Erythroblast (primary cell): Measurements from ENCODE around the gene VEPH1.

Source experiments
- DNase-seq, 2 experiments: peaks; one replicate each; lab custom pipeline; 2025; lab: John Stamatoyannopoulos, UW
- GATA1 ChIP-seq: IDR thresholded peaks from 2 replicates; pipeline ENCODE4 v1.6.1; 2011; ENCODE audit warnings: low read depth, mild to moderate bottlenecking, control low read depth, low read length, moderate library complexity
- POLR2A ChIP-seq: IDR thresholded peaks from 2 replicates; pipeline ENCODE4 v1.6.1; 2011; ENCODE audit warnings: mild to moderate bottlenecking, low read length

VEPH1 gene

GRCh38 chr3:157531771-157532170 is 28.6 kb upstream of the VEPH1 start:
- TF ChIP-seq POLR2A (no peak), GATA1 (no peak)
- no peak for DNase-seq

DNA sequence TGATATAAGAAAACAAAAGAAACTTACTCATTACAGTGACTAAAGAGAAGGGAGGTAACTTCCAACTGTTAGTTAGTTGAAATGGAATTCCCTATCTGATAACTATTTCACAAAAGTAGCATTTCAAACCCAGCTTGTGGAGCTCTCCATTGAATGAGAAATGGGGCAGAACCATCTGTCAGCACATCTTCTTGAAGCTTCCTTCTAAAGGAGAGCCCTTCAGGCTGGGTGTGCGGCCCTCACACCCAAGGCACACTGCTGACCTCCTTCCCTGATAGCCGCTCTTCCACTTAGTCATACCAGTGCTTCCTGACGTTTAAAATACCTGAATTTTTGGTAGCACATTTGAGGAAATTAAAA is 28.1 kb upstream of the VEPH1 start:
- no peak for TF ChIP-seq GATA1
- TF ChIP-seq POLR2A = no peak

GRCh38 chr3:157530637-157531300 is 27.6 kb upstream of the VEPH1 start:
- no peak for TF ChIP-seq POLR2A
- no peak for TF ChIP-seq GATA1
- no peak for DNase-seq

More for the DNA sequence above, 28.1 kb upstream of the VEPH1 start:
- DNase-seq = no peak

DNA sequence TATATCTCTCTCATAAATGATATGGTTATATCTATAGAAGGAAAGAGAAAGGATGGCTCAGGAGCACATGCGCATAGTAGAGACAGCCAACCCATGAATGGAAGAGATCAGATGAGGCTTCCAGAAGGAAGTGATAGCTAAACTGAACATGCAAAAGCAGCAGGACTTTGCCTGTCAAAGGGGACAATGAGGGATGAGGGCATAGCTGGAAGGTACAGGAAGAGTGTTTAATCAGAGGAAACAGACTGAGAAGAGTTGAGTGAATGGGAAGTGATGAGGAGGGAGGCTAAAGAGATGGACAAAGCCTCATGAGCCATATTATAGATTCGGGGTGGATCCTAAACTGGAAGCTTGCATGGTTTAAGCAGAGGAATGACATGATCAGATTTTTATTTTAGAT is 26.5 kb upstream of the VEPH1 start:
- no peak for DNase-seq
- TF ChIP-seq POLR2A (no peak), GATA1 (no peak)

DNA sequence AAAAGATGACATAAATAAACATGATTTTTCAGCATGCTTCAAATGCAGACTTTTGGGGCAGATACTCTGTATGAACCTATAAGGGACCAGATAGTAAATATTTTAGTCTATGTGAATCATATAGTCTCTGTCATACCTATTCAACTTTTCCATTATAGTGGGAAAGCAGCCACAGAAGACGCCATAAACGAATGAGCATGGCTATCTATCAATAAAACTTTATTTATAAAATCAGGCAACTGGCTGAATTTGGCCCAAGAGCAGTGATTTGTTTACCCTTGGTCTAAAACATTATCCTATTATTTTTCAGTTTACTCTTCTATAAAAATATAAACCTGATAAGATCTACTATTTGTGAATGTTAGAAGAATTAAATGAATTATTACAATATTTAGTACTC is 25.9 kb upstream of the VEPH1 start:
- DNase-seq = no peak
- TF ChIP-seq GATA1 (no peak), POLR2A (no peak)

- no peak for DNase-seq
- TF ChIP-seq GATA1 = no peak
- TF ChIP-seq POLR2A = no peak
Observed at GRCh38 chr3:157527131-157527881, 24.1 kb upstream of the VEPH1 start.

DNA sequence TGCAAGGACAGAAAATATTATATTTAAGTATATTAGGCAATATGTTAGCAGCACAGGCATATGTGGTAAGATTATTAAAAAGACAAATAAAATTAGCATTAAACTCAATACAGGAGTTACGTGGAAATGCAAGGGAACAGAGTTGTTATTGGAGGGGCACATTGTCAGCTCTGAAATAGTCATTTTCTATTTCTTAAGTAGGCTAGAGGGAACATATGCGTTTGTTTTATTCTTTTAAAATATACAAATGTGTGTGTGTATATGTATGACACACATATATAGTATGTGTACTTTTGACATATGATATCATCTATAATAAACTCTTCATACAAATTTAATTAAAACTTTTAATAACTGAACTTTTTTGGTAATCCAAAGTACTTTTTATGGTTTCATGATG is 22.8 kb upstream of the VEPH1 start:
- no peak for DNase-seq
- TF ChIP-seq POLR2A (no peak), GATA1 (no peak)

DNA sequence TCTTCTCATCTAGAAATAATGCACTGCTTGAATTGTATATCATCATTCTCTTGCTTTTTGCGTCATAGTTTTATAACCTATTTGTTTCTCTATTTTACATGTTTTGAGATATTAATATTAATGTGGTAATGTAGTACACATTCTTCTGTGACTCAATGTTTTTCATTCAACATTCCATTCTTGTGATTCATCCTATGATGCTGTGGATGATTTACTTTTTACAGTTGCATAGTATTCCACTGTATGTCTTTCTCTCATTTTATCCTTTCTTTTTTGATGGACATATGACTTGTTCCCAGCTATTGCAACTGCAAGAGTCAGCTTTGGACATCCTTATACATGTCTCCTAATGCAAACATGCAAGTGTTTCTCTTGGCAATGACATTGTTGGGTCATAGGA is 20.6 kb upstream of the VEPH1 start:
- no peak for DNase-seq
- no peak for TF ChIP-seq GATA1
- no peak for TF ChIP-seq POLR2A

DNA sequence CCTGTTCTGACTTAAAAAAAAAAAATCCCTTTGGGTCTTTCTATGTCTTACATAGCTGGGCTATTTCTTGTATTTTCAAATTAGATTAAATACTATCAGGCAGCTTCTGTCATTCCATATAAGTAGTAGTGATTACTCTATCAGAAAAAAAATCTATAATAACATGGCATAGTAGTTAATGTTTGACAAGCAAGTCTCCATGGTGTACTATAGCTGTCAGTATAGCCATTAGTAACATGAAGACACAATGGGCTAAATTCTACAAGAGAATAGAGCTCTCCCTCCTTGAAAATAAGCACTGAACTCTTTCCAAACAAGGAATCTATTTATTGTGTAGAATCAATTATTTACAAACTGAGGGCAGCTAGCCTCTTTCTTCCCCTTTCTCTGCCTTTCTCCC is 19.4 kb upstream of the VEPH1 start:
- TF ChIP-seq POLR2A (no peak), GATA1 (no peak)
- DNase-seq = no peak

GRCh38 chr3:157520485-157521150 is 17.4 kb upstream of the VEPH1 start:
- TF ChIP-seq GATA1 = no peak
- TF ChIP-seq POLR2A = no peak
- no peak for DNase-seq

DNA sequence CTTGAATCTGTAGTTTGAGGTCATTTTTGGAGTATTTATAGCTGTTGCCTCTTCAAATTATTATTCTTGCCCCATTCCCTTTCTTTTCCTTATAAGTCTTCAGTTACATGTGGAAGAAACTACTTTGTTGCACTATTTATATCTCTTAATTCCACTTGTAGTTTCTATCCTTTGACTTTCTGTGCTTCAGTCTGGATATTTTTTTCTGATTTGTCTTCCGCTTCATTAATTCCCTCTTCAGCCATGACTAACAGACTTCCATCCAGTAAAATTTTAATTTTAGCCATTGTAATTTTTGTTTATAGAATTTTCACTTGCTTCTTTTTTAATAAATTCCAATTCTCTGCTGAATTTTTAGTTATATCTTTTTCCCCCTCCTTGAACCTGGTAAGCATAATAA is 15.7 kb upstream of the VEPH1 start:
- no peak for DNase-seq
- TF ChIP-seq POLR2A = no peak
- TF ChIP-seq GATA1 = no peak

- no peak for TF ChIP-seq GATA1
- TF ChIP-seq POLR2A = no peak
- no peak for DNase-seq
Observed at GRCh38 chr3:157516928-157517327, 13.7 kb upstream of the VEPH1 start.

- DNase-seq = no peak
- TF ChIP-seq POLR2A (no peak), GATA1 (no peak)
Observed at GRCh38 chr3:157515398-157515797, 12.2 kb upstream of the VEPH1 start.

DNA sequence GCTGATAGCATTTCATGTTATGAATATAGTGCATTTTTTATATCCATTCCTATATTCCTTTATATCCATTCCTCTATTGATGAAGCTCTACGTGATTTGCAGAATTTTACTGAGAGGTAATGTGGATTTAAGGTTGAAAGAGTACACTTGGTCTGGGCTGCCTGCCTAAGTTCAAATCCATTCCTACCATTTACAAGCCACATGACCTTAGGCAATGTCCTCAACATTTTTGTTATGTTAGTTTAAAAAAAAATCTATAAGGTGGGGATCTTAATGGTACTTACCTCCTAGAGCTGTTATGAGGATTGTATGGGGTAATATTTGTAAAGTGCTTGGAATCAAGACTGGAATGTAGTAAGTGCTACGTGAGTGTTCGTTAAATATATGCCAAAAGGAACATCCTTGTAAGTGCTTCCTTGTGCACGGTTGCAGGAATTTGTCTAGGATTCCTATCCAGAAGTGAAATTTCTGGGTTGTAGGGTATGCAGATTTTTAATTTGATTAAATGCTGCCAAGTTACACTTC is 11.2 kb upstream of the VEPH1 start:
- DNase-seq = no peak
- no peak for TF ChIP-seq POLR2A
- TF ChIP-seq GATA1 = no peak
